ENCODE measurements around the gene BBS5. TPM values are rescaled to one million over a fixed set of nuclear protein-coding genes. Genes with fewer than 3 reads are reported as not detected.

BBS5 gene
- total and polyA plus RNA-seq, 10 donors: 2.9 to 11.4 (median 6.2) TPM

GRCh38 chr2:169468841-169469240 lies 10.5 kb upstream of the BBS5 start:
- 90 to 100% (median 96%) methylated on average over 1 of the region's 1 CpG for WGBS, 5 donors
- intact Hi-C loops (cut with DNase I; ENCODE audit: low total_unique reads): no loop called here
- H3K27ac ChIP-seq: no peak overlapping the region

GRCh38 chr2:169469952-169470572 lies 9.2 kb upstream of the BBS5 start:
- H3K4me1 ChIP-seq: no peaks in the 10 kb centered on the region
- H3K4me3 ChIP-seq: no peak overlapping the region
- no peak for TF ChIP-seq POLR2A (IDR thresholded peaks at IDR 0.05)
- TF ChIP-seq POLR2AphosphoS5 (IDR thresholded peaks at IDR 0.05): no peak
- no peak for TF ChIP-seq CTCF (IDR thresholded peaks at IDR 0.05 in 8 of 11, conservative IDR thresholded peaks at IDR 0.05 in 3 of 11)
- no peaks in the 10 kb centered on the region for H3K36me3 ChIP-seq
- 81 to 93% (median 84%) methylated on average over 3 of the region's 3 CpGs for WGBS, 5 donors
- H3K9me3 ChIP-seq: no peaks in the 10 kb centered on the region
- intact Hi-C loops (cut with DNase I; ENCODE audit: low total_unique reads): no loop called here
- no peaks in the 10 kb centered on the region for H3K27me3 ChIP-seq (replicated peaks in 1 of 7)
- H3K27ac ChIP-seq: no peak overlapping the region
- no peak for DNase-seq

More at GRCh38 chr2:169468841-169469240, 10.5 kb upstream of the BBS5 start:
- H3K4me1 ChIP-seq: no peaks in the 10 kb centered on the region
- H3K36me3 ChIP-seq: no peaks in the 10 kb centered on the region
- TF ChIP-seq CTCF (IDR thresholded peaks at IDR 0.05 in 8 of 11, conservative IDR thresholded peaks at IDR 0.05 in 3 of 11) (no peak), POLR2AphosphoS5 (IDR thresholded peaks at IDR 0.05) (no peak), POLR2A (IDR thresholded peaks at IDR 0.05) (no peak)
- H3K9me3 ChIP-seq: no peaks in the 10 kb centered on the region
- DNase-seq: no peak
- H3K4me3 ChIP-seq: no peak overlapping the region
- no peaks in the 10 kb centered on the region for H3K27me3 ChIP-seq (replicated peaks in 1 of 7)

GRCh38 chr2:169472249-169472648 lies 7.0 kb upstream of the BBS5 start:
- Histone ChIP-seq H3K4me3 (no peak overlapping the region), H3K27ac (no peak overlapping the region), H3K36me3 (no peaks in the 10 kb centered on the region), H3K4me1 (no peaks in the 10 kb centered on the region), H3K9me3 (no peaks in the 10 kb centered on the region), H3K27me3 (replicated peaks in 1 of 7) (no peaks in the 10 kb centered on the region)
- DNase-seq: no peak
- intact Hi-C loops (cut with DNase I; ENCODE audit: low total_unique reads): no loop called here
- TF ChIP-seq POLR2AphosphoS5 (IDR thresholded peaks at IDR 0.05): no peak
- no peak for TF ChIP-seq CTCF (IDR thresholded peaks at IDR 0.05 in 8 of 11, conservative IDR thresholded peaks at IDR 0.05 in 3 of 11)
- no peak for TF ChIP-seq POLR2A (IDR thresholded peaks at IDR 0.05)
- 68 to 100% (median 86%) methylated on average over 1 of the region's 1 CpG for WGBS, 5 donors

- intact Hi-C loops (cut with DNase I; ENCODE audit: low total_unique reads): no loop called here
- no peak for DNase-seq
- peaks cover 0 to 25% (median 4%) of the 10 kb centered on the region in 6 donors for H3K4me1 ChIP-seq
- no peak overlapping the region for H3K27ac ChIP-seq
- no peaks in the 10 kb centered on the region for H3K9me3 ChIP-seq
- 75 to 84% (median 82%) methylated on average over 3 of the region's 3 CpGs for WGBS, 5 donors
- no peaks in the 10 kb centered on the region for H3K27me3 ChIP-seq (replicated peaks in 1 of 7)
- TF ChIP-seq POLR2A (IDR thresholded peaks at IDR 0.05) (no peak), CTCF (IDR thresholded peaks at IDR 0.05 in 8 of 11, conservative IDR thresholded peaks at IDR 0.05 in 3 of 11) (no peak), POLR2AphosphoS5 (IDR thresholded peaks at IDR 0.05) (no peak)
- no peak overlapping the region for H3K4me3 ChIP-seq
- H3K36me3 ChIP-seq: no peaks in the 10 kb centered on the region
Observed at GRCh38 chr2:169476459-169476858, 2.8 kb upstream of the BBS5 start.
